Right lobe of liver (tissue), 6 donors: ENCODE data around the gene KY. TPM values are rescaled to one million over a fixed set of nuclear protein-coding genes. Genes with fewer than 3 reads are reported as not detected.

ENCODE experiments used
- ATAC-seq, 4 donors: fragments of 200-7000 bp; cut with Tn5 transposase; one replicate each; pipeline ENCODE4 v1.9.1; 2020; ENCODE audit warnings: mild to moderate bottlenecking in 4 of 4, moderate library complexity in 4 of 4
- DNase-seq, 3 donors: peaks; one replicate each; pipeline ENCODE4 v3.0.0-alpha.2; 2020
- H3K27ac ChIP-seq, 3 donors: fragments of 200-600 bp; one replicate each; pipeline ENCODE4 v1.8.0; 2022
- H3K27me3 ChIP-seq, 2 donors: fragments of 200-600 bp; one replicate each; pipeline ENCODE4 v1.8.0; 2022
- H3K36me3 ChIP-seq, 4 donors: fragments of 200-600 bp; sonication (generic) in 1 of 4; one replicate each; pipeline versions ENCODE4 v1.5.1 to v1.8.0; 2017 to 2022; ENCODE audit warnings: control low read depth in 1 of 4
- H3K4me1 ChIP-seq, 4 donors: fragments of 200-600 bp; sonication (generic) in 1 of 4; one replicate each; pipeline versions ENCODE4 v1.5.1 to v1.8.0; 2017 to 2022; ENCODE audit warnings: control low read depth in 1 of 4
- H3K4me3 ChIP-seq, 3 donors: fragments of 200-600 bp; one replicate each; pipeline ENCODE4 v1.8.0; 2022
- H3K9me3 ChIP-seq, 4 donors: fragments of 200-600 bp; sonication (generic) in 1 of 4; one replicate each; pipeline versions ENCODE4 v1.5.1 to v1.8.0; 2017 to 2022; ENCODE audit warnings: control low read depth in 1 of 4
- CTCF ChIP-seq, 4 donors: fragments of 200-600 bp in 3 of 4; fragments of 450-650 bp in 1 of 4; IDR thresholded peaks; one replicate each; pipeline versions ENCODE4 v1.5.1 to v1.8.0; 2016 to 2022; ENCODE audit warnings: antibody characterized with exemption in 4 of 4, mild to moderate bottlenecking in 2 of 4
- POLR2A ChIP-seq: fragments of 450-650 bp; IDR thresholded peaks from one replicate; pipeline ENCODE4 v1.6.1; 2017; ENCODE audit warnings: antibody characterized with exemption, mild to moderate bottlenecking
- WGBS: methylation state at CpG from one replicate; pipeline ENCODE4 v1.1.6; 2018; ENCODE audit warnings: low coverage, low lambda C conversion rate; ENCODE audit not compliant: insufficient coverage; ENCODE audit errors: missing lambda C conversion rate; 5-methylcytosine and 5-hydroxymethylcytosine counted together
- intact Hi-C, 2 donors: fragments of 100-400 bp; cut with DNase I; formaldehyde crosslinking; loops; one replicate each; pipeline versions ENCODE4 v1.11.2 to v1.14.1; 2022
- total RNA-seq, 6 experiments: library from RNA; depleted of rRNA in 2 of 6; stranded (reverse); fragments of >200 nt in 2 of 6; fragmentation: NEBNext Ultra II Directional in 3 of 6; extraction: Animal tissue kit (Norgen Biotek cat#: 25700) in 3 of 6; gene quantifications; one replicate each; pipeline versions ENCODE4 v1.1.0 to v1.2.4, GENCODE V29; 2016 to 2023
- donor health status: DM: no; HTN: yes; CAD: no.
- donor health status: DM: no; HTN: no; CAD: no.
- donor health status: DM: no; HTN: no; CAD: no.
- donor health status: DM: no; HTN: yes; CAD: no.
- donor health status: DM: no; HTN: yes; CAD: no.

KY gene
- total RNA-seq, 6 experiments from 2014 or later = not detected

GRCh38 chr3:134625462-134625861 is 25.4 kb downstream of the KY start:
- no peak overlapping the region for H3K27ac ChIP-seq
- 67% methylated on average over 1 of the region's 8 CpGs for WGBS
- no peak overlapping the region for H3K4me3 ChIP-seq
- TF ChIP-seq CTCF (IDR thresholded peaks at IDR 0.05) (no peak), POLR2A (no peak)
- no peaks in the 10 kb centered on the region for H3K4me1 ChIP-seq
- no peaks in the 10 kb centered on the region for H3K27me3 ChIP-seq
- no peaks in the 10 kb centered on the region for H3K9me3 ChIP-seq
- H3K36me3 ChIP-seq = no peaks in the 10 kb centered on the region
- no peak for ATAC-seq
- no peak for DNase-seq
- intact Hi-C loops = no loop called here

GRCh38 chr3:134624537-134625287 is 26.1 kb downstream of the KY start:
- Histone ChIP-seq H3K36me3 (no peaks in the 10 kb centered on the region), H3K27me3 (no peaks in the 10 kb centered on the region), H3K4me1 (no peaks in the 10 kb centered on the region), H3K27ac (no peak overlapping the region), H3K4me3 (no peak overlapping the region), H3K9me3 (no peaks in the 10 kb centered on the region)
- no peak for ATAC-seq
- TF ChIP-seq CTCF (IDR thresholded peaks at IDR 0.05) (no peak), POLR2A (no peak)
- WGBS = 71% methylated on average over 1 of the region's 5 CpGs
- intact Hi-C loops = no loop called here
- DNase-seq = no peak

- no peaks in the 10 kb centered on the region for H3K9me3 ChIP-seq
- H3K4me3 ChIP-seq = no peak overlapping the region
- no peak overlapping the region for H3K27ac ChIP-seq
- no peak for ATAC-seq
- intact Hi-C loops = no loop called here
- no peak for DNase-seq
- H3K27me3 ChIP-seq = no peaks in the 10 kb centered on the region
- TF ChIP-seq POLR2A (no peak), CTCF (IDR thresholded peaks at IDR 0.05) (no peak)
- H3K4me1 ChIP-seq = no peaks in the 10 kb centered on the region
- WGBS = 92% methylated on average over 6 of the region's 7 CpGs
- H3K36me3 ChIP-seq = no peaks in the 10 kb centered on the region
Measured at GRCh38 chr3:134623615-134624245, 27.1 kb downstream of the KY start.

- H3K4me1 ChIP-seq = no peaks in the 10 kb centered on the region
- no peaks in the 10 kb centered on the region for H3K9me3 ChIP-seq
- no peak for DNase-seq
- 67% methylated on average over 3 of the region's 5 CpGs for WGBS
- no peaks in the 10 kb centered on the region for H3K27me3 ChIP-seq
- TF ChIP-seq CTCF (IDR thresholded peaks at IDR 0.05) = no peak
- TF ChIP-seq POLR2A = no peak
- no peak overlapping the region for H3K4me3 ChIP-seq
- intact Hi-C loops = no loop called here
- peak; percentile 50 to 84 (median 69) for ATAC-seq
- H3K36me3 ChIP-seq = no peaks in the 10 kb centered on the region
- H3K27ac ChIP-seq = no peak overlapping the region
Measured at GRCh38 chr3:134622806-134623365, 27.9 kb downstream of the KY start.
